Measurements from ENCODE around the gene SEMA4F. TPM values are rescaled to one million over a fixed set of nuclear protein-coding genes. Genes with fewer than 3 reads are reported as not detected.
A peak's percentile ranks its signal among the peaks of the same experiment; 100 is the strongest.

Gene SEMA4F
- polyA plus RNA-seq, 2 of the 4 experiments (the other 2 are of a cell fraction) = 8.5 to 9.3 TPM

DNA sequence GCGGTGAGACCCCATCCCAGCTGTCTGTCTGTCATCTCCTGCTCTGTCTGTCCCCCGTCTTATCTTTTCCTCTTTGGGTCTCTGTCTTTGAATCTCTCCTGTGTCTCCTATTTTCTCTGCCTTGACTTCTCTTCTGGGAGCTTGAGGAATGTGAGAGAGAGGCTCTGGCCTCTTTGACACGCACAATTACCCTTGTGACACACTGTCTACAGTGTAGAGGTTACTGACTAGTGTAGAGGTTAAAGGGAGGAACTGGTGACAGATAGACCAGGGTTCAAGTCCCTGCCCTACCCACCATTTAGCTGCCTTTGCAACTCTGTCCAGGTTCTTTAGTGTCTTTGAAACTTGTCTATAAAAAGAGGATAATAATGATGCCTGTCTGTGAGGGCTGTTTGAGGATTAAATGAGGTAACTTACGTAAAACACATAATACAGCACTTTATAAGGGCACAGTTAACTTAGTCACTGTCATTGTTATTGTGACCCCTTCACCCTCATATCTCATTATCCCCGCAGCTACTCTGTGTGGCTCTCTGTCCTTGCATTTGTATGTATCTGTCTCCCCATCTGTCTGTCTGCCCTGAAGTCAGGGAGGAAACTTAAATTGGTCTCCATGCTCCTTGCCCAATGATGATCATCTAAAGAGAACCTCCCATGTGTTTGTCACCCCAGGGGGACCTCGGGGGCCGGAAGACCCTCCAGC is 19.9 kb downstream of the SEMA4F start:
- CTCF ChIA-PET = interaction anchor here (1.9 to 4.9 kb wide), 2 partner anchors 17 to 202 kb away, joined by 7 to 24 read pairs; no protein-coding TSS in a partner anchor
- H3K4me2 ChIP-seq = no peak overlapping the region
- H3K9me3 ChIP-seq = no peaks in the 10 kb centered on the region
- H3K27ac ChIP-seq = no peak overlapping the region
- POLR2A ChIA-PET = no interaction called here
- 59% methylated on average over 7 of the region's 7 CpGs for WGBS (ENCODE audit: missing lambda C conversion rate)
- DNase-seq (ENCODE audit: low read depth in 1 of 2, low spot score in 1 of 2) (no peak), ATAC-seq (no peak), FAIRE-seq (no peak)
- no peak overlapping the region for H3K4me3 ChIP-seq
- TF ChIP-seq HMGXB4 (CRISPR knock-in tag; IDR thresholded peaks at IDR 0.05; ENCODE audit: borderline replicate concordance) (no peak), POLR2A (IDR thresholded peaks at IDR 0.05; ENCODE audit: low read length) (no peak), ZC3H11A (IDR thresholded peaks at IDR 0.05) (no peak), RCOR1 (IDR thresholded peaks at IDR 0.05; ENCODE audit: low read depth, low read length) (no peak), ZFP36 (IDR thresholded peaks at IDR 0.05; ENCODE audit: borderline replicate concordance, partially characterized antibody) (no peak), SREBF2 (IDR thresholded peaks at IDR 0.05) (no peak), NR3C1 (IDR thresholded peaks at IDR 0.05) (no peak), CEBPB (IDR thresholded peaks at IDR 0.05) (no peak)
- TF ChIP-seq, protein P1, sequence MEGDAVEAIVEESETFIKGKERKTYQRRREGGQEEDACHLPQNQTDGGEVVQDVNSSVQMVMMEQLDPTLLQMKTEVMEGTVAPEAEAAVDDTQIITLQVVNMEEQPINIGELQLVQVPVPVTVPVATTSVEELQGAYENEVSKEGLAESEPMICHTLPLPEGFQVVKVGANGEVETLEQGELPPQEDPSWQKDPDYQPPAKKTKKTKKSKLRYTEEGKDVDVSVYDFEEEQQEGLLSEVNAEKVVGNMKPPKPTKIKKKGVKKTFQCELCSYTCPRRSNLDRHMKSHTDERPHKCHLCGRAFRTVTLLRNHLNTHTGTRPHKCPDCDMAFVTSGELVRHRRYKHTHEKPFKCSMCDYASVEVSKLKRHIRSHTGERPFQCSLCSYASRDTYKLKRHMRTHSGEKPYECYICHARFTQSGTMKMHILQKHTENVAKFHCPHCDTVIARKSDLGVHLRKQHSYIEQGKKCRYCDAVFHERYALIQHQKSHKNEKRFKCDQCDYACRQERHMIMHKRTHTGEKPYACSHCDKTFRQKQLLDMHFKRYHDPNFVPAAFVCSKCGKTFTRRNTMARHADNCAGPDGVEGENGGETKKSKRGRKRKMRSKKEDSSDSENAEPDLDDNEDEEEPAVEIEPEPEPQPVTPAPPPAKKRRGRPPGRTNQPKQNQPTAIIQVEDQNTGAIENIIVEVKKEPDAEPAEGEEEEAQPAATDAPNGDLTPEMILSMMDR (IDR thresholded peaks at IDR 0.05) = no peak
- no peaks in the 10 kb centered on the region for H3K4me1 ChIP-seq

DNA sequence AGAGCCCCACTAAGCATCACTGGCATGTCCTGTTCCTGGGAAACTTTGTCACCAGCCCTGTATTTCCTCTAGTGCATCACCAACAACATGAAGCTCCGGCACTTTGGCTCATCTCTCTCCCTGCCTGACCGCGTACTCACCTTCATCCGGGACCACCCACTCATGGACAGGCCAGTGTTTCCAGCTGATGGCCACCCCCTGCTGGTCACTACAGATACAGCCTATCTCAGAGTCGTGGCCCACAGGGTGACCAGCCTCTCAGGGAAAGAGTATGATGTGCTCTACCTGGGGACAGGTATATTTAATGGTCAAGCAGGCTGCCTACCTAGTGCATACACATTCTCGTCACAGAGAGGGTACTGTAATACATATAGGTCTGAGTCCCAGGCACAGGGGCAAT is 21.0 kb downstream of the SEMA4F start:
- 81% methylated on average over 6 of the region's 6 CpGs for WGBS (ENCODE audit: missing lambda C conversion rate)
- Histone ChIP-seq H3K9me3 (no peaks in the 10 kb centered on the region), H3K4me2 (no peak overlapping the region), H3K4me1 (no peaks in the 10 kb centered on the region), H3K4me3 (no peak overlapping the region), H3K27ac (no peak overlapping the region)
- DNase-seq (ENCODE audit: low read depth in 1 of 2, low spot score in 1 of 2) (no peak), ATAC-seq (peak; percentile 26 to 72; a peak in 3 of 6 replicates), FAIRE-seq (no peak)
- CTCF ChIA-PET = interaction anchor here (0.7 to 4.9 kb wide), 7 partner anchors 9 to 212 kb away, joined by 3 to 24 read pairs (median 5); no protein-coding TSS in a partner anchor
- TF ChIP-seq RAD21 (conservative IDR thresholded peaks at IDR 0.05 in 1 of 2, IDR thresholded peaks at IDR 0.05 in 1 of 2) (0 out of 5 replicates have a peak, but pooled peaks of 1 of the 2 experiments have one; percentile 13), CBX2 (IDR thresholded peaks at IDR 0.05; ENCODE audit: borderline replicate concordance, low read depth) (no peak), MAX (IDR thresholded peaks at IDR 0.05) (no peak)
- POLR2A ChIA-PET = no interaction called here

- DNase-seq (ENCODE audit: low read depth in 1 of 2, low spot score in 1 of 2) (no peak), FAIRE-seq (no peak), ATAC-seq (no peak)
- Histone ChIP-seq H3K4me3 (no peak overlapping the region), H3K9me3 (no peaks in the 10 kb centered on the region), H3K4me2 (no peak overlapping the region), H3K27ac (no peak overlapping the region), H3K4me1 (no peaks in the 10 kb centered on the region)
- ChIA-PET CTCF (interaction anchor here (1.2 to 4.9 kb wide), 2 partner anchors 15 to 200 kb away, joined by 4 to 24 read pairs; no protein-coding TSS in a partner anchor), POLR2A (no interaction called here)
- WGBS (ENCODE audit: missing lambda C conversion rate) = 75% methylated on average over 4 of the region's 4 CpGs
- TF ChIP-seq CEBPB (IDR thresholded peaks at IDR 0.05) (no peak), RCOR1 (IDR thresholded peaks at IDR 0.05; ENCODE audit: low read depth, low read length) (no peak), EHF (CRISPR knock-in tag; IDR thresholded peaks at IDR 0.05) (no peak), EP300 (IDR thresholded peaks at IDR 0.05) (no peak), MAFK (IDR thresholded peaks at IDR 0.05; ENCODE audit: partially characterized antibody) (no peak), MAX (IDR thresholded peaks at IDR 0.05) (no peak), EHMT2 (IDR thresholded peaks at IDR 0.05; ENCODE audit: low read depth) (no peak), MYC (IDR thresholded peaks at IDR 0.05; ENCODE audit: borderline replicate concordance, low read length) (no peak), REST (IDR thresholded peaks at IDR 0.05) (no peak), HDAC2 (IDR thresholded peaks at IDR 0.05) (no peak), POLR2A (IDR thresholded peaks at IDR 0.05; ENCODE audit: low read length) (no peak), ZC3H11A (IDR thresholded peaks at IDR 0.05) (no peak), FOSB (CRISPR knock-in tag; IDR thresholded peaks at IDR 0.05) (no peak), ZSCAN20 (CRISPR knock-in tag; IDR thresholded peaks at IDR 0.05) (no peak), SREBF2 (IDR thresholded peaks at IDR 0.05) (no peak), KDM5A (IDR thresholded peaks at IDR 0.05) (no peak)
- TF ChIP-seq, protein P1 (IDR thresholded peaks at IDR 0.05) = no peak
These were observed 22.3 kb downstream of the SEMA4F start for GRCh38 chr2:74676331-74676730.
